SK-N-SH (cell line): ENCODE measurements around the gene PIGP. TPM values are rescaled to one million over a fixed set of nuclear protein-coding genes. Genes with fewer than 3 reads are reported as not detected.

Experiments used
- CTCF ChIA-PET: fragments of 300-600, 350-600 bp; formaldehyde crosslinking; extraction: SDS; loops from one replicate; lab custom pipeline; 2021; lab: Yijun Ruan, JAX
- POLR2A ChIA-PET: fragments of 350-600 bp; sonication (Branson Sonifier 250); formaldehyde crosslinking; extraction: SDS; loops from one replicate; lab custom pipeline; 2020; ENCODE audit warnings: antibody characterized with exemption, inconsistent platforms; lab: Yijun Ruan, JAX
- DNase-seq: peaks from one replicate; pipeline ENCODE4 v3.0.0; 2012
- H2AFZ ChIP-seq: fragments of 200-600 bp; sonication (generic); 2 replicates; pipeline ENCODE4 v1.8.1; 2016; ENCODE audit warnings: antibody characterized with exemption, mild to moderate bottlenecking, low read depth
- H3F3A ChIP-seq: fragments of 200-600 bp; sonication (generic); replicated peaks from 2 replicates; pipeline ENCODE3; 2016; ENCODE audit warnings: antibody characterized with exemption, mild to moderate bottlenecking; ENCODE audit not compliant: insufficient read depth
- H3K27ac ChIP-seq, 2 experiments: fragments of 200-500 bp in 1 of 2; fragments of 200-600 bp in 1 of 2; sonication (Bioruptor generic) in 1 of 2; sonication (generic), shearing (Covaris generic) in 1 of 2; 2 replicates each; pipeline versions ENCODE4 v1.5.1 to v1.6.1; 2014 to 2016; ENCODE audit warnings: low read depth in 2 of 2, inconsistent platforms in 1 of 2, low read length in 1 of 2, mild to moderate bottlenecking in 1 of 2, mixed read lengths in 1 of 2
- H3K27me3 ChIP-seq: fragments of 200-600 bp; sonication (generic), shearing (Covaris generic); 2 replicates; pipeline ENCODE4 v1.6.1; 2016; ENCODE audit warnings: mixed run types; ENCODE audit not compliant: insufficient read depth
- H3K36me3 ChIP-seq, 2 experiments: fragments of 200-500 bp in 1 of 2; fragments of 200-600 bp in 1 of 2; sonication (Bioruptor generic) in 1 of 2; sonication (generic) in 1 of 2; replicated peaks in 1 of 2; 2 replicates each; pipeline versions ENCODE3 to v1.5.1; 2014 to 2016; ENCODE audit warnings: low read length in 1 of 2, mild to moderate bottlenecking in 1 of 2; ENCODE audit not compliant: insufficient read depth in 2 of 2, control insufficient read depth in 1 of 2
- H3K4me1 ChIP-seq, 2 experiments: fragments of 200-500 bp in 1 of 2; fragments of 200-600 bp in 1 of 2; sonication (Bioruptor generic) in 1 of 2; sonication (generic), shearing (Covaris generic) in 1 of 2; 2 replicates each; pipeline versions ENCODE4 v1.5.1 to v1.6.1; 2014 to 2016; ENCODE audit warnings: low read depth in 1 of 2, low read length in 1 of 2, mixed run types in 1 of 2; ENCODE audit not compliant: insufficient read depth in 2 of 2, control insufficient read depth in 1 of 2
- H3K4me2 ChIP-seq: fragments of 200-600 bp; sonication (generic), shearing (Covaris generic); 2 replicates; pipeline ENCODE4 v1.6.1; 2017; ENCODE audit warnings: mixed run types
- H3K4me3 ChIP-seq, 2 experiments: fragments of 200-500 bp in 1 of 2; fragments of 200-600 bp in 1 of 2; sonication (Bioruptor generic) in 1 of 2; sonication (generic), shearing (Covaris generic) in 1 of 2; 2 replicates each; pipeline versions ENCODE4 v1.5.1 to v1.8.1; 2014 to 2016; ENCODE audit warnings: low read depth in 2 of 2, inconsistent platforms in 1 of 2, low read length in 1 of 2, mild to moderate bottlenecking in 1 of 2, mixed read lengths in 1 of 2, moderate library complexity in 1 of 2
- H3K79me2 ChIP-seq: fragments of 200-600 bp; sonication (generic); 2 replicates; pipeline ENCODE4 v1.8.1; 2017; ENCODE audit warnings: mild to moderate bottlenecking; ENCODE audit not compliant: insufficient read depth
- H3K9ac ChIP-seq: fragments of 200-600 bp; sonication (generic); 2 replicates; pipeline ENCODE4 v1.6.1; 2017; ENCODE audit warnings: mixed run types
- H3K9me2 ChIP-seq: fragments of 200-600 bp; sonication (generic); 2 replicates; pipeline ENCODE4 v1.6.1; 2017; ENCODE audit warnings: mixed run types
- H3K9me3 ChIP-seq: fragments of 200-600 bp; sonication (generic); 2 replicates; pipeline ENCODE4 v1.6.1; 2017; ENCODE audit warnings: mixed run types, mild to moderate bottlenecking, moderate library complexity
- H4K20me1 ChIP-seq: fragments of 200-600 bp; sonication (generic); 2 replicates; pipeline ENCODE4 v1.6.1; 2017; ENCODE audit warnings: mild to moderate bottlenecking, mixed run types; ENCODE audit not compliant: insufficient read depth
- EP300 ChIP-seq, 2 experiments: IDR thresholded peaks; 2 replicates each; pipeline versions ENCODE4 v1.4.0 to v1.6.1; 2012; ENCODE audit warnings: borderline replicate concordance in 1 of 2, low read depth in 1 of 2, low read length in 1 of 2
- EZH2phosphoT487 ChIP-seq: fragments of 200-600 bp; sonication (generic); IDR thresholded peaks from 2 replicates; pipeline ENCODE4 v1.6.1; 2017; ENCODE audit warnings: low read depth, mixed run types, mild to moderate bottlenecking, antibody characterized with exemption, moderate library complexity, borderline replicate concordance
- FOXM1 ChIP-seq: IDR thresholded peaks from 2 replicates; pipeline ENCODE4 v1.4.0; 2012; ENCODE audit warnings: low read depth, mild to moderate bottlenecking
- GATA2 ChIP-seq: sonication (generic); formaldehyde crosslinking; IDR thresholded peaks from 2 replicates; pipeline ENCODE4 v1.5.0; 2020; ENCODE audit warnings: mild to moderate bottlenecking, missing genetic modification reagents
- JUND ChIP-seq: IDR thresholded peaks from 2 replicates; pipeline ENCODE4 v1.4.0; 2012
- MXI1 ChIP-seq: IDR thresholded peaks from 2 replicates; pipeline ENCODE4 v1.6.1; 2012; ENCODE audit warnings: mild to moderate bottlenecking, low read depth, low read length, improper control_type of control experiment
- NFIC ChIP-seq: IDR thresholded peaks from 2 replicates; pipeline ENCODE4 v1.4.0; 2012; ENCODE audit warnings: borderline replicate concordance
- RAD21 ChIP-seq: IDR thresholded peaks from 2 replicates; pipeline ENCODE4 v1.6.1; 2012; ENCODE audit warnings: mild to moderate bottlenecking, low read length
- RCOR1 ChIP-seq: fragments of 150-350 bp; IDR thresholded peaks from 2 replicates; pipeline ENCODE4 v1.6.1; 2017; ENCODE audit warnings: antibody characterized with exemption, low read length
- YY1 ChIP-seq: IDR thresholded peaks from 2 replicates; pipeline ENCODE4 v1.4.0; 2012; ENCODE audit warnings: low read depth, mild to moderate bottlenecking
- WGBS: methylation state at CpG from one replicate; pipeline ENCODE4 v1.1.6; 2017; ENCODE audit warnings: low lambda C conversion rate; 5-methylcytosine and 5-hydroxymethylcytosine counted together
- polyA plus RNA-seq, 3 experiments: library from polyadenylated mRNA; depleted of rRNA; stranded (reverse); fragments of >200 nt; gene quantifications; 2 replicates each; pipeline ENCODE4 v1.2.3, GENCODE V29; 2012
- TF ChIP-seq, protein P1 (sequence below): IDR thresholded peaks from 2 replicates; pipeline ENCODE4 v1.4.0; 2012; ENCODE audit warnings: low read depth
- TF ChIP-seq, protein P2 (sequence below): fragments of 150-350 bp; IDR thresholded peaks from 2 replicates; pipeline ENCODE4 v1.6.1; 2016; ENCODE audit warnings: mild to moderate bottlenecking, low read depth, low read length
- TF ChIP-seq, protein P3 (sequence below): fragments of 200-600 bp; sonication (generic); IDR thresholded peaks from 2 replicates; pipeline ENCODE4 v1.6.1; 2017; ENCODE audit warnings: antibody characterized with exemption, mild to moderate bottlenecking, moderate library complexity
- TF ChIP-seq, protein P4 (sequence below): IDR thresholded peaks from 2 replicates; pipeline ENCODE4; 2012
- TF ChIP-seq, protein P5 (sequence below): fragments of 150-350 bp; IDR thresholded peaks from 2 replicates; pipeline ENCODE4 v1.6.1; 2017; ENCODE audit warnings: antibody characterized with exemption, low read length, low read depth, borderline replicate concordance

Gene PIGP
- polyA plus RNA-seq, 1 of the 3 experiments (the other 2 are of a cell fraction): 28.3 TPM

DNA sequence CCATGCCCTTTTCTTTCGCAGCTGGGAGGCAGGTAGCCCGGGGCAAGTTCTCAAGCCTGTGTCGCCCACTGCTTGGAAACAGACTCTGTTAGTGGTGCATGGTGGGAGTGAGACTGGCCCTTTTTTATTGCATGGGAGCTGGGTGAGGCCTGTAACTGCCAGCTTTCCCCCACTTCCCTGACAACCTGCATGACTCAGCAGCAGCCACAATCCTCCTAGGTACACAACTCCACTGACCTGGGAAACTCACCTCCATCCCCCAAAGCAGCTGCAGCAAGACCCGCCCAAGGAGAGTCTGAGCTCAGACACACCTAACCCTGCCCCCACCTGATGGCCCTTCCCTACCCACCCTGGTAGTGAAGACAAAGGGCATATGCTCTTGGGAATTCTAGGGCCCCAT, 25.8 kb downstream of the PIGP start:
- POLR2A ChIA-PET: no interaction called here
- Histone ChIP-seq H2AFZ (no peak overlapping the region), H3K9me3 (no peaks in the 10 kb centered on the region), H4K20me1 (no peaks in the 10 kb centered on the region), H3K9me2 (no peaks in the 10 kb centered on the region), H3F3A (no peaks in the 10 kb centered on the region), H3K4me3 (no peak overlapping the region), H3K4me1 (no peaks in the 10 kb centered on the region; a peak in 1 of 4 replicates), H3K4me2 (no peak overlapping the region), H3K27ac (no peak overlapping the region), H3K79me2 (no peaks in the 10 kb centered on the region), H3K27me3 (no peaks in the 10 kb centered on the region), H3K9ac (no peak overlapping the region), H3K36me3 (no peaks in the 10 kb centered on the region)
- WGBS: 100% methylated on average over 1 of the region's 4 CpGs
- CTCF ChIA-PET: interaction anchor here (0.7 to 1.4 kb wide), 3 partner anchors 7 to 582 kb away, joined by 3 read pairs; no protein-coding TSS in a partner anchor
- TF ChIP-seq MXI1: no peak
- TF ChIP-seq, protein P1, sequence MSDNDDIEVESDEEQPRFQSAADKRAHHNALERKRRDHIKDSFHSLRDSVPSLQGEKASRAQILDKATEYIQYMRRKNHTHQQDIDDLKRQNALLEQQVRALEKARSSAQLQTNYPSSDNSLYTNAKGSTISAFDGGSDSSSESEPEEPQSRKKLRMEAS: no peak
- no peak for TF ChIP-seq NFIC
- no peak for TF ChIP-seq RAD21
- TF ChIP-seq GATA2 (CRISPR knock-in tag): no peak
- TF ChIP-seq, protein P2, sequence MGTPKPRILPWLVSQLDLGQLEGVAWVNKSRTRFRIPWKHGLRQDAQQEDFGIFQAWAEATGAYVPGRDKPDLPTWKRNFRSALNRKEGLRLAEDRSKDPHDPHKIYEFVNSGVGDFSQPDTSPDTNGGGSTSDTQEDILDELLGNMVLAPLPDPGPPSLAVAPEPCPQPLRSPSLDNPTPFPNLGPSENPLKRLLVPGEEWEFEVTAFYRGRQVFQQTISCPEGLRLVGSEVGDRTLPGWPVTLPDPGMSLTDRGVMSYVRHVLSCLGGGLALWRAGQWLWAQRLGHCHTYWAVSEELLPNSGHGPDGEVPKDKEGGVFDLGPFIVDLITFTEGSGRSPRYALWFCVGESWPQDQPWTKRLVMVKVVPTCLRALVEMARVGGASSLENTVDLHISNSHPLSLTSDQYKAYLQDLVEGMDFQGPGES: no peak
- TF ChIP-seq FOXM1: no peak
- no peak for TF ChIP-seq EP300 (IDR thresholded peaks at IDR 0.05; ENCODE audit: borderline replicate concordance in 1 of 2, low read depth in 1 of 2, low read length in 1 of 2)
- TF ChIP-seq, protein P3, sequence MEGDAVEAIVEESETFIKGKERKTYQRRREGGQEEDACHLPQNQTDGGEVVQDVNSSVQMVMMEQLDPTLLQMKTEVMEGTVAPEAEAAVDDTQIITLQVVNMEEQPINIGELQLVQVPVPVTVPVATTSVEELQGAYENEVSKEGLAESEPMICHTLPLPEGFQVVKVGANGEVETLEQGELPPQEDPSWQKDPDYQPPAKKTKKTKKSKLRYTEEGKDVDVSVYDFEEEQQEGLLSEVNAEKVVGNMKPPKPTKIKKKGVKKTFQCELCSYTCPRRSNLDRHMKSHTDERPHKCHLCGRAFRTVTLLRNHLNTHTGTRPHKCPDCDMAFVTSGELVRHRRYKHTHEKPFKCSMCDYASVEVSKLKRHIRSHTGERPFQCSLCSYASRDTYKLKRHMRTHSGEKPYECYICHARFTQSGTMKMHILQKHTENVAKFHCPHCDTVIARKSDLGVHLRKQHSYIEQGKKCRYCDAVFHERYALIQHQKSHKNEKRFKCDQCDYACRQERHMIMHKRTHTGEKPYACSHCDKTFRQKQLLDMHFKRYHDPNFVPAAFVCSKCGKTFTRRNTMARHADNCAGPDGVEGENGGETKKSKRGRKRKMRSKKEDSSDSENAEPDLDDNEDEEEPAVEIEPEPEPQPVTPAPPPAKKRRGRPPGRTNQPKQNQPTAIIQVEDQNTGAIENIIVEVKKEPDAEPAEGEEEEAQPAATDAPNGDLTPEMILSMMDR: no peak
- TF ChIP-seq EZH2phosphoT487: no peak
- TF ChIP-seq JUND: no peak
- TF ChIP-seq RCOR1: no peak
- TF ChIP-seq, protein P4, sequence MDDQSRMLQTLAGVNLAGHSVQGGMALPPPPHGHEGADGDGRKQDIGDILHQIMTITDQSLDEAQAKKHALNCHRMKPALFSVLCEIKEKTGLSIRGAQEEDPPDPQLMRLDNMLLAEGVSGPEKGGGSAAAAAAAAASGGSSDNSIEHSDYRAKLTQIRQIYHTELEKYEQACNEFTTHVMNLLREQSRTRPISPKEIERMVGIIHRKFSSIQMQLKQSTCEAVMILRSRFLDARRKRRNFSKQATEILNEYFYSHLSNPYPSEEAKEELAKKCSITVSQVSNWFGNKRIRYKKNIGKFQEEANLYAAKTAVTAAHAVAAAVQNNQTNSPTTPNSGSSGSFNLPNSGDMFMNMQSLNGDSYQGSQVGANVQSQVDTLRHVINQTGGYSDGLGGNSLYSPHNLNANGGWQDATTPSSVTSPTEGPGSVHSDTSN: no peak
- TF ChIP-seq YY1: no peak
- TF ChIP-seq, protein P5, sequence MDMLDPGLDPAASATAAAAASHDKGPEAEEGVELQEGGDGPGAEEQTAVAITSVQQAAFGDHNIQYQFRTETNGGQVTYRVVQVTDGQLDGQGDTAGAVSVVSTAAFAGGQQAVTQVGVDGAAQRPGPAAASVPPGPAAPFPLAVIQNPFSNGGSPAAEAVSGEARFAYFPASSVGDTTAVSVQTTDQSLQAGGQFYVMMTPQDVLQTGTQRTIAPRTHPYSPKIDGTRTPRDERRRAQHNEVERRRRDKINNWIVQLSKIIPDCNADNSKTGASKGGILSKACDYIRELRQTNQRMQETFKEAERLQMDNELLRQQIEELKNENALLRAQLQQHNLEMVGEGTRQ: no peak
- no peak for DNase-seq
